Ovary (tissue), 9 donors: ENCODE measurements around the gene B4GAT1. TPM values are rescaled to one million over a fixed set of nuclear protein-coding genes. Genes with fewer than 3 reads are reported as not detected.

Experiments
- DNase-seq, 5 donors: peaks; one replicate each; pipeline ENCODE4 v3.0.0-alpha.2; 2019 to 2020
- H3K27ac ChIP-seq, 2 donors: fragments of 200-600 bp; one replicate each; pipeline versions ENCODE4 v1.5.1 to v1.8.0; 2019 to 2022
- H3K27me3 ChIP-seq: fragments of 200-600 bp; one replicate; pipeline ENCODE4 v1.8.0; 2022
- H3K36me3 ChIP-seq: fragments of 200-600 bp; sonication (generic); one replicate; pipeline ENCODE4 v1.5.1; 2019
- H3K4me1 ChIP-seq: one replicate; pipeline ENCODE4 v1.8.1; 2013; ENCODE audit warnings: mild to moderate bottlenecking, moderate library complexity; ENCODE audit not compliant: insufficient read depth
- H3K4me3 ChIP-seq: fragments of 200-600 bp; sonication (generic); one replicate; pipeline ENCODE4 v1.5.1; 2017
- H3K9me3 ChIP-seq, 2 donors: fragments of 200-600 bp in 1 of 2; sonication (generic) in 1 of 2; one replicate each; pipeline versions ENCODE4 v1.5.1 to v1.8.1; 2013 to 2019; ENCODE audit warnings: mild to moderate bottlenecking in 1 of 2, moderate library complexity in 1 of 2
- CTCF ChIP-seq, 3 donors: fragments of 450-650 bp in 2 of 3; fragments of 200-600 bp in 1 of 3; IDR thresholded peaks; one replicate each; pipeline versions ENCODE4 v1.5.1 to v1.8.0; 2016 to 2022; ENCODE audit warnings: antibody characterized with exemption in 3 of 3, mild to moderate bottlenecking in 1 of 3
- EP300 ChIP-seq: sonication (generic); formaldehyde crosslinking; IDR thresholded peaks from one replicate; pipeline ENCODE4 v1.6.1; 2017; ENCODE audit warnings: antibody characterized with exemption
- POLR2A ChIP-seq: fragments of 450-650 bp; IDR thresholded peaks from one replicate; pipeline ENCODE4 v1.6.1; 2017; ENCODE audit warnings: antibody characterized with exemption, mild to moderate bottlenecking, moderate library complexity
- WGBS, 3 donors: extraction: QIAGEN DNeasy Blood & Tissue Kit in 1 of 3; methylation state at CpG; one replicate each; pipeline versions ENCODE4 v1.1.5 to v1.1.7; 2013 to 2017; 5-methylcytosine and 5-hydroxymethylcytosine counted together
- intact Hi-C, 4 donors: fragments of 100-400 bp; cut with DNase I; formaldehyde crosslinking; loops; one replicate each; pipeline versions ENCODE4 v1.11.0 to v1.15.1; 2022 to 2023
- polyA plus RNA-seq, 2 donors: library from polyadenylated mRNA; stranded (reverse); fragments of 200-250 nt in 1 of 2; fragments of 350-450 nt in 1 of 2; fragmentation: Illumina TruSeq in 1 of 2; extraction: RNeasy Lipid Tissue Mini Kit (QIAGEN cat#74804) in 1 of 2; gene quantifications; one replicate each; pipeline ENCODE4 v1.2.3, GENCODE V29; 2013 to 2014
- total RNA-seq, 7 donors: library from RNA; depleted of rRNA in 2 of 7; stranded (reverse); fragments of >200 nt in 2 of 7; fragmentation: NEBNext Ultra II Directional in 3 of 7; extraction: Animal tissue kit (Norgen Biotek cat#: 25700) in 3 of 7; gene quantifications; one replicate each; pipeline versions ENCODE4 v1.1.0 to v1.2.4, GENCODE V29; 2016 to 2023
- donor health status: DM: no; HTN: no; CAD: no; lungs with moderate emphysema.
- donor health status: DM: no; HTN: no; CAD: no.
- donor health status: Bipolar disorder and iron deficiency.
- donor health status: DM: yes; HTN: yes; CAD: no.
- donor health status: DM: no; HTN: no; CAD: no.
- donor health status: DM: yes; HTN: yes; CAD: no.

The B4GAT1 gene
- total and polyA plus RNA-seq, 9 donors: 30.7 to 54.2 (median 39.9) TPM

DNA sequence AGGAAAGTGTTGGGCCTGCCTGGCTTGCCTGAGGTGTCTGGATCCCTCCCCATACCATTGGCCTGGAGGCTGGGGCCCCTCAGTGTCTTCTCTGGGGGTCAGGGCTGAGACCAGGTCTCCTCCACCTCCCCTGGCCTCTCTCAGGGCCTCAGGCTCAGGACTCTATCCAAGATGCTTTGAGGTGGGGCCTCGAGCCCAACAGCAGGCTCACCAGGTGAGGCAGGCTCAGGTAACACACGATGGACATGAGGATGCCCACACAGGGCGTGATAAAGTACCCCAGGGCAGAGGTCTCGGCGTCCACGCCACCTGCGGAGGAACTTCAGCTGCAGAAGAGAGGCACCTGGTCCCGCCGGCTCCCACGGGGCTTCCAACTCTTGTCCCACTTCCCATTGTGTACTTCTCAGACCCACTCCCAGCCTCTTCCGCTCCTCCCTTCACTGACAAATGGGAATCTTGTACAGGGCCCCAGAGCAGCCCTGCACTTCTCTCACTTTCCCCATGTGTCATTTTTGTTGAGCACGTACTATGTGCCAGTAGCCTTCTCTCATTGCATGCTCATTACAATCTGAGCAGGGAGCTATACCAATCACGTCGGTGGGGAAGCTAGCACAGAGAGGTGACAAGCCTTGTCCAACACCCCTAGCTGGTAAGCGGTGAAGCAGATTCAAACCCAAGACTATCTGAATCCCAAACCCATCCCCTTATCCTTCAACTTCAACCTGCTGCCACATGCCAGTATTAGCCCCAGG lies 20.3 kb upstream of the B4GAT1 start:
- Histone ChIP-seq H3K27ac (no peak overlapping the region), H3K9me3 (no peaks in the 10 kb centered on the region), H3K36me3 (no peaks in the 10 kb centered on the region), H3K4me3 (no peak overlapping the region), H3K4me1 (no peaks in the 10 kb centered on the region), H3K27me3 (no peaks in the 10 kb centered on the region)
- peak in 1 of 5 donors; percentile 11 for DNase-seq
- no peak for TF ChIP-seq POLR2A
- TF ChIP-seq EP300: no peak
- TF ChIP-seq CTCF (IDR thresholded peaks at IDR 0.05): no peak
- 67 to 76% (median 73%) methylated on average over 15 of the region's 15 CpGs for WGBS, 3 donors
- intact Hi-C loops: no loop called here

DNA sequence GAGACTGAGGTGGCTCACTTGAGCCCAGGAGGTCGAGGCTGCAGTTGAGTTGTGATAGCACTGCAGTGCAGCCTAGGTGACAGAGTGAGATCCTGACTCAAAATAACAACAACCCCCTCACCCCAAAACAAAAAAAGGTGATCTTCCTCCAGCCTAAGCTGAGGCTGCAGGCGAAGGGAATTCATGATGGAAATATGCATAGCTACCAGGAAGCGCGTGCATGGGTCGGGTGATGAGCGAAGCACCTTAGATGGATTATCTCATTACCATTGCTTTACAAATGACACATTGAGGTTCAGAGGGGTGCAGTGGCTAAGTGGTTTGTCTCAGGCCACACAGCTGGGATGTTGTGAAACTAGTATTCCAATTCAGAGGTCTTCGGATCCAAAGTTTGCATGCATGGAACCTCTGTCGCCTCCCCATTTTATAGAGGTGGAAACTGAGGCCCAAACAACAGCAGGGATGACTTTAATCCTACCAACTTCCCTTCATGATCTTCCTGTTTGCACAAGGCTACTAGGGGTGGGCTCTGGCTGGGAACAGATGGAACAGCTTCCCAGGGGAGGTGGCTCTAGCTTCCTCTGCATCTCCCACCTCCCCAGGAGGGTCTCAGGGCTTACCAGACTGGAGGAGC lies 19.5 kb upstream of the B4GAT1 start:
- Histone ChIP-seq H3K4me3 (no peak overlapping the region), H3K4me1 (no peaks in the 10 kb centered on the region), H3K27me3 (no peaks in the 10 kb centered on the region), H3K9me3 (no peaks in the 10 kb centered on the region), H3K27ac (no peak overlapping the region), H3K36me3 (no peaks in the 10 kb centered on the region)
- intact Hi-C loops: no loop called here
- no peak for DNase-seq
- WGBS, 3 donors: 86 to 91% (median 89%) methylated on average over 8 of the region's 8 CpGs
- no peak for TF ChIP-seq EP300
- no peak for TF ChIP-seq POLR2A
- TF ChIP-seq CTCF (IDR thresholded peaks at IDR 0.05): no peak

- peak in 1 of 5 donors; percentile 35 for DNase-seq
- no peak for TF ChIP-seq EP300
- TF ChIP-seq CTCF (IDR thresholded peaks at IDR 0.05): no peak
- no peak for TF ChIP-seq POLR2A
Observed at GRCh38 chr11:66365711-66366619, 18.5 kb upstream of the B4GAT1 start.

DNA sequence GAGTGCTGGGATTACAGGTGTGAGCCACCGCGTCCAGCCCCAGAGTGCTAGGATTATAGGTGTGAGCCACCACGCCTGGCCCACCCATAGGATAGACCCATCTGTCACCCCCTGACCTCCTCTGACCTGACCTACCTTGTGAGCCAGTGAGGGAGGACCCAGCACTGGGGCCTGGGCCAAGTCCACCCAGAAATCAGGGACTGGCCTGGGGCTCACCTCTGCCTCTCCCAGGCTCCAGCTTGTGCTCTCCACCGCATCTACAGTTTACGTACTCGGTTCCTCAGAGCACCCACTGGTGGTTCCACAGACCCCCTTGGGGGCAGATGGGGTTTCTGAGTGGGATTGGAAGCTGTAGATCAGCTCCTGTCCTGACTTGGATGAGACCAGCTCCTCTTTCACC lies 17.7 kb upstream of the B4GAT1 start:
- 82 to 92% (median 90%) methylated on average over 6 of the region's 6 CpGs for WGBS, 3 donors

More at GRCh38 chr11:66365711-66366619, 18.5 kb upstream of the B4GAT1 start:
- no peaks in the 10 kb centered on the region for H3K27me3 ChIP-seq
- no peaks in the 10 kb centered on the region for H3K9me3 ChIP-seq
- intact Hi-C loops: no loop called here
- no peak overlapping the region for H3K4me3 ChIP-seq
- no peaks in the 10 kb centered on the region for H3K36me3 ChIP-seq
- 54 to 68% (median 55%) methylated on average over 13 to 14 of the region's 14 CpGs for WGBS, 3 donors
- H3K27ac ChIP-seq: no peak overlapping the region
- no peaks in the 10 kb centered on the region for H3K4me1 ChIP-seq

More for the DNA sequence above, 17.7 kb upstream of the B4GAT1 start:
- no peak for TF ChIP-seq POLR2A
- TF ChIP-seq CTCF (IDR thresholded peaks at IDR 0.05): no peak
- no peak for TF ChIP-seq EP300
- no peaks in the 10 kb centered on the region for H3K4me1 ChIP-seq
- H3K36me3 ChIP-seq: no peaks in the 10 kb centered on the region
- H3K27ac ChIP-seq: no peak overlapping the region
- DNase-seq: peak in 1 of 5 donors; percentile 29
- H3K27me3 ChIP-seq: no peaks in the 10 kb centered on the region
- no peak overlapping the region for H3K4me3 ChIP-seq
- intact Hi-C loops: no loop called here
- H3K9me3 ChIP-seq: no peaks in the 10 kb centered on the region
